Stimulated activated naive CD8-positive, alpha-beta T cell treated with anti-CD3 and anti-CD28 coated beads, Interleukin-15, Interleukin-2, amounts not matched to agents 100 ng/mL and 50 ng/mL, for 24 hours (primary cell): Measurements from ENCODE around the gene PCDHGA2.
"Not testable (repeated sequence)": the region's sequence is repeated elsewhere in the genome, so short reads cannot be mapped to it uniquely, and the experiment has no call there.

Experiments
- H3K27ac Mint-ChIP-seq: one replicate; pipeline ENCODE4 v1.8.0; 2021; ENCODE audit warnings: mild to moderate bottlenecking, mixed read lengths
- H3K27me3 Mint-ChIP-seq: one replicate; pipeline ENCODE4 v1.8.0; 2021; ENCODE audit warnings: mixed read lengths
- H3K36me3 Mint-ChIP-seq: one replicate; pipeline ENCODE4 v1.8.0; 2021; ENCODE audit warnings: low read depth, mixed read lengths
- H3K4me1 Mint-ChIP-seq: one replicate; pipeline ENCODE4 v1.8.0; 2021; ENCODE audit warnings: low read depth, mixed read lengths
- H3K4me3 Mint-ChIP-seq: one replicate; pipeline ENCODE4 v1.8.0; 2021; ENCODE audit warnings: mild to moderate bottlenecking, mixed read lengths
- H3K9me3 Mint-ChIP-seq: one replicate; pipeline ENCODE4 v1.8.0; 2021; ENCODE audit warnings: mixed read lengths

PCDHGA2 gene

GRCh38 chr5:141338538-141339306 is at the start of gene PCDHGA2:
TSS of gene PCDHGA2 (plus strand) at chr5:141338760.
- Mint-ChIP-seq H3K36me3 (peaks cover 28% of the 10 kb centered on the region), H3K9me3 (peaks cover 42% of the 10 kb centered on the region), H3K27me3 (peaks cover 94% of the 10 kb centered on the region), H3K27ac (no peak within 1 kb of the TSS), H3K4me1 (no peaks in the 10 kb centered on the region), H3K4me3 (no peak within 1 kb of the TSS)

- Mint-ChIP-seq H3K4me3 (no peak overlapping the region), H3K36me3 (peaks cover 50% of the 10 kb centered on the region), H3K27me3 (no peaks in the 10 kb centered on the region), H3K9me3 (peaks cover 54% of the 10 kb centered on the region), H3K4me1 (no peaks in the 10 kb centered on the region), H3K27ac (no peak overlapping the region)
Measured at GRCh38 chr5:141298376-141298775, 40.2 kb upstream of the PCDHGA2 start.

GRCh38 chr5:141303756-141304155 is 34.8 kb upstream of the PCDHGA2 start, which contains the start of gene SLC25A2:
TSS of gene SLC25A2 (minus strand) at chr5:141304049. CDS start at chr5:141303865, 184 bp downstream.
- peaks cover 36% of the 10 kb centered on the region for H3K36me3 Mint-ChIP-seq
- no peaks in the 10 kb centered on the region for H3K4me1 Mint-ChIP-seq
- peaks cover 43% of the 10 kb centered on the region for H3K9me3 Mint-ChIP-seq
- no peaks in the 10 kb centered on the region for H3K27me3 Mint-ChIP-seq
- no peak within 1 kb of the TSS for H3K27ac Mint-ChIP-seq
- H3K4me3 Mint-ChIP-seq = no peak within 1 kb of the TSS

GRCh38 chr5:141306630-141307029 is 31.9 kb upstream of the PCDHGA2 start:
- peaks cover 43% of the 10 kb centered on the region for H3K9me3 Mint-ChIP-seq
- no peak overlapping the region for H3K27ac Mint-ChIP-seq
- no peak overlapping the region for H3K4me3 Mint-ChIP-seq
- H3K36me3 Mint-ChIP-seq = peaks cover 45% of the 10 kb centered on the region
- H3K27me3 Mint-ChIP-seq = no peaks in the 10 kb centered on the region
- H3K4me1 Mint-ChIP-seq = no peaks in the 10 kb centered on the region

DNA sequence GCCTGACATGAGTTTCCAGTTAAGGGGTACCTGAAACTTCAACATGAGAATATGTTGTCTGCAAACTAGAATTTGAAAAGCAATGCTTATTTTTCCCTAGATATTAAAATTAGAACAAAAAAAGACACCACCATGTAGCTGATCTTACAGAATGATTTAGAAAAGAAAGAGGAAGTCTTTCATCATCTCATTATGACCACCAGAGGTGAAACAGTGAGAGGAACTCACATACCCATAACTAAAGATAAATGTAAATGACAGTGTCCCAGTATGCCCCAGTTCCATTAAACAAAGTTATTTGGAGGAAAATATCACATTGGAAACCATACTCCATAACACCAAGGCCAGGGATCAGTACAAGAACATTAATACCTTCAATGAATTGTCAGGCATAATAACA is 24.8 kb upstream of the PCDHGA2 start:
- Mint-ChIP-seq H3K36me3 (peaks cover 83% of the 10 kb centered on the region), H3K9me3 (peaks cover 56% of the 10 kb centered on the region), H3K27me3 (no peaks in the 10 kb centered on the region), H3K27ac (no peak overlapping the region), H3K4me1 (peaks cover 7% of the 10 kb centered on the region), H3K4me3 (no peak overlapping the region)

DNA sequence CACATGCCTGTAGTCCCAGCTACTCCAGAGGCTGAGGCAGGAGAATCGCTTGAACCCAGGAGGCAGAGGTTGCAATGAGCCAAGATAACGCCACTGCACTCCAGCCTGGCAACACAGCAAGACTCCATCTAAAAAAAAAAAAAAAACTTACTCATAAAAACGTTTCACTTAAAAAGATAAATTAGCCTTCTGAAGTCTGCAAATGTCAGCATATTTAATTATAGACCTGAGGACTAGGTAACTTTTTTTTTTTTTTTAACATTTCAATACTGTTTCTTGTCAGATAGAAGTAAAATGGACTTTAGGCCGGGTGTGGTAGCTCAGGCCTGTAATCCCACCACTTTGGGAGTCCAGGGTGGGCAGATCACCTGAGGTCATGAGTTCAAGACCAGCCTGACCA is 21.6 kb upstream of the PCDHGA2 start:
- Mint-ChIP-seq H3K9me3 (peaks cover 54% of the 10 kb centered on the region), H3K36me3 (peaks cover 90% of the 10 kb centered on the region), H3K4me1 (peaks cover 34% of the 10 kb centered on the region)
- H3K4me3 Mint-ChIP-seq, H3K27me3 Mint-ChIP-seq, H3K27ac Mint-ChIP-seq: not testable (repeated sequence)

- H3K4me3 Mint-ChIP-seq = peak overlapping the region; percentile 98
- H3K36me3 Mint-ChIP-seq = peaks cover 75% of the 10 kb centered on the region
- H3K4me1 Mint-ChIP-seq = peaks cover 38% of the 10 kb centered on the region
- H3K27ac Mint-ChIP-seq = no peak overlapping the region
- H3K27me3 Mint-ChIP-seq = no peaks in the 10 kb centered on the region
- H3K9me3 Mint-ChIP-seq = peaks cover 42% of the 10 kb centered on the region
Measured at GRCh38 chr5:141319202-141319601, 19.4 kb upstream of the PCDHGA2 start.

- Mint-ChIP-seq H3K4me1 (peaks cover 38% of the 10 kb centered on the region), H3K27ac (no peak overlapping the region), H3K9me3 (peaks cover 42% of the 10 kb centered on the region), H3K4me3 (peak overlapping the region; percentile 98), H3K27me3 (no peaks in the 10 kb centered on the region), H3K36me3 (peaks cover 75% of the 10 kb centered on the region)
Measured at GRCh38 chr5:141319699-141320098, 18.9 kb upstream of the PCDHGA2 start.

GRCh38 chr5:141320225-141321169 is 18.1 kb upstream of the PCDHGA2 start, which contains the start of gene TAF7:
TSS of gene TAF7 (minus strand) at chr5:141320784. CDS start at chr5:141320044, 740 bp downstream.
- H3K9me3 Mint-ChIP-seq = peaks cover 35% of the 10 kb centered on the region
- peaks cover 38% of the 10 kb centered on the region for H3K4me1 Mint-ChIP-seq

DNA sequence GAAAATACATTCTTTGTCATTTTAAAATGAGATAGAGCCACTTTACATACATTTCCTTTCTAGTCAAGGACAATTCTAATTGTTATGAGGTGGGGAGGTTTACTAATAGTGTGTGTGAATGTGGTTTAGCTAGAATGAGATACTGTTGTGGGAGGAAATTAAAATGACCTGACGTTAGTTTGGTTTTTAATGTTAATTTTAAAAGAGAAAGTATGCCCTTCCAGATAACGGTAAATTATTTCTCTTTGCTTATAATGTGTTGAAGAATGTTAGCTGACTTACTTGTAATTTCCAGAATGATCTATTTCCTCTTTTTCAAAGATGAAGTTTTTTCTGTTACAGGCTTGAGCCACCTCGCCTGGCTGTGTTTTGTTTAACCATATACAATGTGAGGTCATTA is 16.3 kb upstream of the PCDHGA2 start:
- no peak overlapping the region for H3K4me3 Mint-ChIP-seq
- H3K36me3 Mint-ChIP-seq = peaks cover 65% of the 10 kb centered on the region
- peaks cover 44% of the 10 kb centered on the region for H3K4me1 Mint-ChIP-seq
- H3K27ac Mint-ChIP-seq = no peak overlapping the region
- peaks cover 36% of the 10 kb centered on the region for H3K9me3 Mint-ChIP-seq
- H3K27me3 Mint-ChIP-seq = peaks cover 10% of the 10 kb centered on the region

More at GRCh38 chr5:141320225-141321169, 18.1 kb upstream of the PCDHGA2 start, which contains the start of gene TAF7:
- Mint-ChIP-seq H3K4me3 (peak within 1 kb of the TSS; percentile 98), H3K36me3 (peaks cover 71% of the 10 kb centered on the region), H3K27ac (peak within 1 kb of the TSS; percentile 99), H3K27me3 (no peaks in the 10 kb centered on the region)

DNA sequence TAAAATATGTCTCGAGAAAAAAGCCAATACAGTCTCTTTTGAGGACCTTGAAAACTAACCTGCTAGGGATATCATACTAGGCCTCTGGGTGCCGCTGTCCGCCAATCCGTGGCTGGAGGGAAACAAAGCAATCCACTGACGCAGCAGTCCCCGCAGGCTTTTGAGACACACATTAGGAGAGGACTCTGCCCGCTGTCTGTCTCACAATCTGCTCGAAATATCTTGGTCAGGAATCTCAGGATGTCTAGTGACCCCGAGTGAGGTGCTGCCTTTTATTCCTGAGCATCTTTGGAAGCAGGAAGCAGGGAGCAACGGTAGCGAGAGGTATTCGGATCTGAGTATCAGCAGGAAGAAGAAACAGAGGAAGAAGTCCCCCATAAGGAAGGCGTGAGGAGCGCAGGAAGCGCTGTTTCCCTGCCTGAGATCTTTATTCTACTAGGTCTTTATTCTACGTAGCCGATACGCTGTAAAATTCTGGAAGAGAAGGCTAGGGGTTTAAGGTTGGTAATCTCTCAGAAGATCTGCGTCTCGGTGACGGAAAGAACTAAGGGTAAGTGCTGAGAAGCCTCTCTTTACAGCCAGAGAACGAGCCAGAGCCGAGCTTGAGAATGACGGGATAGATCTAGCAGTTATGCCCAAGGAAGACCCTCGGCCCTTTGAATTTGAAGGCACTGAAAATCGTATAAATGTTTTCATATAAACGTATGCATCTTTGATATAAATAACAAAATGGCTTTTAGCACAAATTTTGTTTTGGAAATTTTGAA is 12.3 kb upstream of the PCDHGA2 start:
- H3K27me3 Mint-ChIP-seq = peaks cover 43% of the 10 kb centered on the region
- peak overlapping the region; percentile 80 for H3K27ac Mint-ChIP-seq
- peaks cover 35% of the 10 kb centered on the region for H3K36me3 Mint-ChIP-seq
- H3K9me3 Mint-ChIP-seq = peaks cover 23% of the 10 kb centered on the region
- peak overlapping the region; percentile 87 for H3K4me3 Mint-ChIP-seq
- peaks cover 15% of the 10 kb centered on the region for H3K4me1 Mint-ChIP-seq

DNA sequence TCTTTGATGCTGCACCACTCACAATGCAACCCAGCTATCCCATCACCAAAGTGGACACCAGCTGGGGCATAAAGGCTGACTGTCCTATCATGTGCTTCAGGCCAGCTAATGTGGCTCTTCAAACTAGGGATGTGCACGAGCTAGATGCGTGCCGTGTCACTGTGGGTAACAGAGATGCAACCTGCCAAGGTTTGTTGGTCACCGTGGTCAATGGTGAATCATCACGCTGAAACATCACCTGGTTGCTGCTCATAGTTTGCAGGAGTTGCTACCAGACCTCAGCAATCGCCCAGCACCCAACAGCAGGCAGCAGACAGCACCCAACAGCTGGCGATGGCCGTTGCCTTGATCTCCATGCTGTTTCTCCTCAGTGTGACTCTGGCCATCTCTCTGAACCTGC is 10.3 kb upstream of the PCDHGA2 start:
- H3K27me3 Mint-ChIP-seq = peaks cover 59% of the 10 kb centered on the region
- peaks cover 23% of the 10 kb centered on the region for H3K9me3 Mint-ChIP-seq
- no peak overlapping the region for H3K27ac Mint-ChIP-seq
- peaks cover 32% of the 10 kb centered on the region for H3K36me3 Mint-ChIP-seq
- H3K4me1 Mint-ChIP-seq = peaks cover 6% of the 10 kb centered on the region
- no peak overlapping the region for H3K4me3 Mint-ChIP-seq

DNA sequence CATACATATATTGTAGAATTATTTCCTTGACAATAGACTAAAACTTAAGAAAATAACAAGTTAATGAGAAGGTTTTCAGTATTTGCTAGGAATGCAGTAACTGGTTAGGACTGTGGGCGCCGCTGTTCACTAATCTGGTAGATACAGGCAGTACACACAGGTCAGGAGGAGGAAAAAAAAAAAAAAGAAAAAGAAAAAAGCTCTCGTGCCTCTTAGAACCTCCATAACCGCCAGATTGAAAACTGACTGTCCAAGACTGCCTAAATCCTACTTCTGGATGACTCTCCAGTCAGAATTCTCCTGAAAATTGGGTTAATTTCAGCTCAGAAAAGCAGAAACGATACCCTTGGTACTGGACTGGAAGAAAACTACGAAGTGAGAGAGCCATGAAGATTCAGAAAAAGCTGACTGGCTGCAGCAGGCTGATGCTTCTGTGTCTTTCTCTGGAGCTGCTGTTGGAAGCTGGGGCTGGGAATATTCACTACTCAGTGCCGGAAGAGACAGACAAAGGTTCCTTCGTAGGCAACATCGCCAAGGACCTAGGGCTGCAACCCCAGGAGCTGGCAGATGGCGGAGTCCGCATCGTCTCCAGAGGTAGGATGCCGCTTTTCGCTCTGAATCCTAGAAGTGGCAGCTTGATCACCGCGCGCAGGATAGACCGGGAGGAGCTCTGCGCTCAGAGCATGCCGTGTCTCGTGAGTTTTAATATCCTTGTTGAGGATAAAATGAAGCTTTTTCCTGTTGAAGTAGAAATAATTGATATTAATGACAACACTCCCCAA is 8.1 kb upstream of the PCDHGA2 start, which contains the start of gene PCDHGA1:
Gene PCDHGA1, plus strand, starts transcription at position 216 of the 782 bp plus-strand sequence.
- Mint-ChIP-seq H3K36me3 (peaks cover 36% of the 10 kb centered on the region), H3K27ac (no peak within 1 kb of the TSS), H3K9me3 (peaks cover 34% of the 10 kb centered on the region), H3K27me3 (peaks cover 81% of the 10 kb centered on the region), H3K4me1 (peaks cover 6% of the 10 kb centered on the region), H3K4me3 (no peak within 1 kb of the TSS)

DNA sequence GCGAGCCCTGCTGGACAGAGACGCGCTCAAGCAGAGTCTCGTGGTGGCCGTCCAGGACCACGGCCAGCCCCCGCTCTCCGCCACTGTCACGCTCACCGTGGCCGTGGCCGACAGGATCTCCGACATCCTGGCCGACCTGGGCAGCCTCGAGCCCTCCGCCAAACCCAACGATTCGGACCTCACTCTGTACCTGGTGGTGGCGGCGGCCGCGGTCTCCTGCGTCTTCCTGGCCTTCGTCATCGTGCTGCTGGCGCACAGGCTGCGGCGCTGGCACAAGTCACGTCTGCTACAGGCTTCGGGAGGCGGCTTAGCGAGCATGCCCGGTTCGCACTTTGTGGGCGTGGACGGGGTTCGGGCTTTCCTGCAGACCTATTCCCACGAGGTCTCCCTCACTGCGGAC is 6.0 kb upstream of the PCDHGA2 start:
- H3K4me1 Mint-ChIP-seq, H3K4me3 Mint-ChIP-seq, H3K27ac Mint-ChIP-seq: not testable (repeated sequence)
- Mint-ChIP-seq H3K36me3 (peaks cover 27% of the 10 kb centered on the region), H3K9me3 (peaks cover 33% of the 10 kb centered on the region), H3K27me3 (peaks cover 89% of the 10 kb centered on the region)
